Panc1 (cell line): Measurements from ENCODE around the gene RARG. TPM values are rescaled to one million over a fixed set of nuclear protein-coding genes. Genes with fewer than 3 reads are reported as not detected.

ENCODE experiments used
- ATAC-seq: fragments of 200-7000 bp; cut with Tn5 transposase; 2 replicates; pipeline ENCODE4 v1.9.1; 2020; ENCODE audit warnings: mild to moderate bottlenecking, moderate library complexity
- BruUV-seq: library from RNA; stranded (reverse); fragments of 400-500 nt; replicated peaks from 2 replicates; lab custom pipeline; 2021; lab: Mats Ljungman, UMichigan
- CTCF ChIA-PET: fragments of 300-600 bp; sonication (Branson Sonifier 250); formaldehyde crosslinking; loops from one replicate; lab custom pipeline; 2022; ENCODE audit warnings: antibody characterized with exemption; lab: Charles Lee
- POLR2A ChIA-PET: fragments of 300-600 bp; sonication (Branson Sonifier 250); formaldehyde crosslinking; loops from one replicate; lab custom pipeline; 2022; ENCODE audit warnings: antibody characterized with exemption; lab: Charles Lee
- DNase-seq: peaks from one replicate; pipeline ENCODE4 v3.0.0-alpha.2; 2010; ENCODE audit warnings: low read depth, low spot score
- H3K27ac ChIP-seq: 2 replicates; pipeline ENCODE4 v1.5.1; 2011; ENCODE audit warnings: mild to moderate bottlenecking, low read length, inconsistent platforms
- H3K27me3 ChIP-seq: fragments of 200-500 bp; sonication (Bioruptor generic); 2 replicates; pipeline ENCODE4 v1.6.0; 2014; ENCODE audit warnings: low read length, inconsistent platforms; ENCODE audit not compliant: control insufficient read depth, insufficient read depth
- H3K36me3 ChIP-seq: fragments of 200-500 bp; sonication (Bioruptor generic); 2 replicates; pipeline ENCODE4 v1.5.1; 2014; ENCODE audit warnings: inconsistent platforms, mild to moderate bottlenecking, low read length, moderate library complexity; ENCODE audit not compliant: control insufficient read depth, insufficient read depth
- H3K4me1 ChIP-seq: 2 replicates; pipeline ENCODE4 v1.5.1; 2011; ENCODE audit warnings: inconsistent platforms, mild to moderate bottlenecking, low read length, moderate library complexity; ENCODE audit not compliant: control insufficient read depth, insufficient read depth
- H3K4me3 ChIP-seq, 2 experiments: 2 replicates each; pipeline ENCODE4 v1.5.1; 2011 to 2012; ENCODE audit warnings: low read depth in 2 of 2, low read length in 2 of 2, mild to moderate bottlenecking in 2 of 2, inconsistent platforms in 1 of 2, moderate library complexity in 1 of 2
- H3K9me3 ChIP-seq: fragments of 200-500 bp; sonication (Bioruptor generic); 2 replicates; pipeline ENCODE4 v1.5.1; 2014; ENCODE audit warnings: low read depth, mild to moderate bottlenecking, inconsistent platforms, low read length, moderate library complexity; ENCODE audit not compliant: control insufficient read depth, insufficient read depth
- POLR2AphosphoS5 ChIP-seq: IDR thresholded peaks from 2 replicates; pipeline ENCODE4 v1.6.1; 2012; ENCODE audit warnings: mild to moderate bottlenecking, low read depth, low read length, moderate library complexity
- SIN3A ChIP-seq: IDR thresholded peaks from 2 replicates; pipeline ENCODE4 v1.6.1; 2012; ENCODE audit warnings: low read depth, mild to moderate bottlenecking, low read length, moderate library complexity, borderline replicate concordance; ENCODE audit not compliant: insufficient read depth
- TCF7L2 ChIP-seq: IDR thresholded peaks from 2 replicates; pipeline ENCODE4 v1.6.1; 2011; ENCODE audit warnings: mild to moderate bottlenecking, low read depth, low read length, inconsistent platforms
- in situ Hi-C: cut with HindIII; loops from 2 replicates; pipeline ENCODE4 v1.10.0; 2016; ENCODE audit warnings: low sequenced_read_pairs, low pct_unique_long_range_greater_than_20kb
- intact Hi-C: fragments of 100-400 bp; cut with micrococcal nuclease; formaldehyde crosslinking; loops from one replicate; pipeline ENCODE4 v1.10.0; 2022; ENCODE audit not compliant: unreplicated experiment
- total RNA-seq: library from RNA; stranded (reverse); gene quantifications from one replicate; pipeline ENCODE4 v1.2.1, GENCODE V29; 2021; ENCODE audit not compliant: unreplicated experiment
- TF ChIP-seq, protein P1 (sequence below), 2 experiments: IDR thresholded peaks; 2 replicates each; pipeline ENCODE4 v1.6.1; 2011 to 2012; ENCODE audit warnings: low read depth in 2 of 2, control low read depth in 1 of 2, low read length in 1 of 2, mild to moderate bottlenecking in 1 of 2, moderate library complexity in 1 of 2; ENCODE audit not compliant: insufficient read depth in 1 of 2
- TF ChIP-seq, protein P2 (sequence below): fragments of 450-650 bp; IDR thresholded peaks from 2 replicates; pipeline ENCODE4 v1.5.1; 2017; ENCODE audit warnings: mild to moderate bottlenecking

RARG gene
- total RNA-seq, 1 experiment from 2014 or later, result 41.2 TPM

DNA sequence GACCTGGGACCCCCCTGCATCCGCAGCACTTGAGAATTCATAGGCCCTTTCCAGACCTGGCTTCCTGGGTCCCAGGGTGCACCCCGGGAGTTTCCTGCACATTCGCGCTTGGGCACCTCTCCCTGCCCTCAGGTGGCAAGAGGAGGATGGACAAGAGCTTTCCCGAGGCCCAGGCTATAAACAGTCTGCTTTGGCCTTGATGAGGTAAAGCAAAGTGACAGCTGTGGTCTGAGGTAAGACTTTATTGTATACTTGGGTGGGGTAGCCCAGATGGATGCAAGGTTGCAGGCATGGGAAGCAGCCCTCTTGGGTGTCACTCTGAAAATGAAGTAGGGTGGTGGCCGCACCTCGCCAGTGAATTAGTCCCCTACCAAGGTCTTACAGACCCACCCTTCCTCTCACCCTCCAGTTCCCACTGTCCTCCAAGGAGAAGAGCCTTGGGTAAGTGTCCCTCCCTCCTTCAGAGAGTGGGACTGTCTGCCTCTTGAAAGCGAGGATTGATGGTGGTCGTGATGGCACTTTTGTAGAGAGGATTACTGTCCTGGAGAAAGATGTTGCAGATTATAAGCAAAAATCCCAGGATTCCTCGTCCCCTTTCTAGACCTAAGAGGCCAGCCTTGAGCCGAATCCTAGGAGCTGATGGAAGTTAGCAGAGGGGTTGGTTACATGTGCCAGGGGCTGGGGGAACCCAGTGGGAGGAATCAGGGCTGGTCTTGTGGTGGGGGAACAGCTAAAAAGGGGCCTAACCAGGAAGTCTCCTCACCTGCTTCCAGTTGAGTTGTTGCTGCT is 40.7 kb downstream of the RARG start:
- POLR2A ChIA-PET, result interaction anchor here (0.6 kb wide), 1 partner anchor 25 kb away, joined by 8 read pairs; no protein-coding TSS in a partner anchor
- Histone ChIP-seq H3K4me3 (no peak overlapping the region), H3K27ac (no peak overlapping the region), H3K36me3 (peaks cover 8% of the 10 kb centered on the region), H3K27me3 (no peaks in the 10 kb centered on the region), H3K4me1 (no peaks in the 10 kb centered on the region), H3K9me3 (no peaks in the 10 kb centered on the region)
- CTCF ChIA-PET, result interaction anchor here (3.1 kb wide), 1 partner anchor 32 kb away, joined by 15 read pairs; no protein-coding TSS in a partner anchor
- TF ChIP-seq, protein P1, sequence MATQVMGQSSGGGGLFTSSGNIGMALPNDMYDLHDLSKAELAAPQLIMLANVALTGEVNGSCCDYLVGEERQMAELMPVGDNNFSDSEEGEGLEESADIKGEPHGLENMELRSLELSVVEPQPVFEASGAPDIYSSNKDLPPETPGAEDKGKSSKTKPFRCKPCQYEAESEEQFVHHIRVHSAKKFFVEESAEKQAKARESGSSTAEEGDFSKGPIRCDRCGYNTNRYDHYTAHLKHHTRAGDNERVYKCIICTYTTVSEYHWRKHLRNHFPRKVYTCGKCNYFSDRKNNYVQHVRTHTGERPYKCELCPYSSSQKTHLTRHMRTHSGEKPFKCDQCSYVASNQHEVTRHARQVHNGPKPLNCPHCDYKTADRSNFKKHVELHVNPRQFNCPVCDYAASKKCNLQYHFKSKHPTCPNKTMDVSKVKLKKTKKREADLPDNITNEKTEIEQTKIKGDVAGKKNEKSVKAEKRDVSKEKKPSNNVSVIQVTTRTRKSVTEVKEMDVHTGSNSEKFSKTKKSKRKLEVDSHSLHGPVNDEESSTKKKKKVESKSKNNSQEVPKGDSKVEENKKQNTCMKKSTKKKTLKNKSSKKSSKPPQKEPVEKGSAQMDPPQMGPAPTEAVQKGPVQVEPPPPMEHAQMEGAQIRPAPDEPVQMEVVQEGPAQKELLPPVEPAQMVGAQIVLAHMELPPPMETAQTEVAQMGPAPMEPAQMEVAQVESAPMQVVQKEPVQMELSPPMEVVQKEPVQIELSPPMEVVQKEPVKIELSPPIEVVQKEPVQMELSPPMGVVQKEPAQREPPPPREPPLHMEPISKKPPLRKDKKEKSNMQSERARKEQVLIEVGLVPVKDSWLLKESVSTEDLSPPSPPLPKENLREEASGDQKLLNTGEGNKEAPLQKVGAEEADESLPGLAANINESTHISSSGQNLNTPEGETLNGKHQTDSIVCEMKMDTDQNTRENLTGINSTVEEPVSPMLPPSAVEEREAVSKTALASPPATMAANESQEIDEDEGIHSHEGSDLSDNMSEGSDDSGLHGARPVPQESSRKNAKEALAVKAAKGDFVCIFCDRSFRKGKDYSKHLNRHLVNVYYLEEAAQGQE (IDR thresholded peaks at IDR 0.05; ENCODE audit: insufficient read depth in 1 of 2, low read depth in 2 of 2, low read length in 1 of 2), result no peak
- TF ChIP-seq TCF7L2 (no peak), SIN3A (no peak), POLR2AphosphoS5 (no peak; the same call in 1 of the 2 replicates)
- TF ChIP-seq, protein P2, sequence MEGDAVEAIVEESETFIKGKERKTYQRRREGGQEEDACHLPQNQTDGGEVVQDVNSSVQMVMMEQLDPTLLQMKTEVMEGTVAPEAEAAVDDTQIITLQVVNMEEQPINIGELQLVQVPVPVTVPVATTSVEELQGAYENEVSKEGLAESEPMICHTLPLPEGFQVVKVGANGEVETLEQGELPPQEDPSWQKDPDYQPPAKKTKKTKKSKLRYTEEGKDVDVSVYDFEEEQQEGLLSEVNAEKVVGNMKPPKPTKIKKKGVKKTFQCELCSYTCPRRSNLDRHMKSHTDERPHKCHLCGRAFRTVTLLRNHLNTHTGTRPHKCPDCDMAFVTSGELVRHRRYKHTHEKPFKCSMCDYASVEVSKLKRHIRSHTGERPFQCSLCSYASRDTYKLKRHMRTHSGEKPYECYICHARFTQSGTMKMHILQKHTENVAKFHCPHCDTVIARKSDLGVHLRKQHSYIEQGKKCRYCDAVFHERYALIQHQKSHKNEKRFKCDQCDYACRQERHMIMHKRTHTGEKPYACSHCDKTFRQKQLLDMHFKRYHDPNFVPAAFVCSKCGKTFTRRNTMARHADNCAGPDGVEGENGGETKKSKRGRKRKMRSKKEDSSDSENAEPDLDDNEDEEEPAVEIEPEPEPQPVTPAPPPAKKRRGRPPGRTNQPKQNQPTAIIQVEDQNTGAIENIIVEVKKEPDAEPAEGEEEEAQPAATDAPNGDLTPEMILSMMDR, result no peak
- no peak for DNase-seq
- intact Hi-C loops (no loop called here), in situ Hi-C loops (no loop called here)
- no peak for ATAC-seq
- no TSS peak for BruUV-seq

DNA sequence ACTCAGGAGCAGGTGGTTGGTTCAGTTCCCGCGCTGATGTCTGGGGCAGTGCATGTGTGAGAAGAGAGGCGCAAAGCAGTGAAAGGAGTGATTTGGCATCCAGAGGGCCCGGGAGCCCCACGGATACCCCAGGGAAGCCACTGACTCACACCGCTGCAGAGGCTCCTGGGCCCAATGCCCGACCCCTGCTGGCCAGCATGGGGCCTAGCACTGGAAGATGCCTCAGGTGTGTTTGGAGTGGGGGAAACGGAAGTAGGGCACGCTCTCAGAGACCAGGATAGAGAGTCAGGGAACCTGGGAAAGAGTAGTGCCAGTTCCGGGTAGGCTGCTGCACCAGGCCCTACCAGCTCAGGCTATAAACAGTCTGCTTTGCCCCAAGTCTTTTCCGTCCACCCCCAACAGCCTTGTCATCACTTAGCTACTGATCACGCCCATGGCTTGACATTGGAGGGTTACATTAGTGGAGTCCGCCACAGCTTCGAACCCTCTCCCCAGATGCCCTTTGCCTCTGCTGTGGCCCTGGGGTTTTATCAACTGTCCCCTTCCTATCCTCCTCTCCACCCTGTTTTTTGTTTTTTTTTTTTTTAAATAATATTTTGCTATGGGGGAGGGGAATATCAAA is 41.8 kb downstream of the RARG start:
- in situ Hi-C loops, result no loop called here
- H3K4me3 ChIP-seq, result no peak overlapping the region
- ATAC-seq, result peak; percentile 83
- BruUV-seq, result no TSS peak
- no peak for DNase-seq
- peak overlapping the region; percentile 0; the same call in 1 of the 2 replicates for H3K27ac ChIP-seq
- no peaks in the 10 kb centered on the region for H3K9me3 ChIP-seq
- intact Hi-C loops, result no loop called here
- no peaks in the 10 kb centered on the region for H3K27me3 ChIP-seq
- peaks cover 17% of the 10 kb centered on the region for H3K36me3 ChIP-seq
- ChIA-PET CTCF (interaction anchor here (0.6 to 3.1 kb wide), 3 partner anchors 17 to 68 kb away, joined by 4 to 15 read pairs (median 5); partner anchors contain the start of gene ITGB7), POLR2A (interaction anchor here (1.0 kb wide), 1 partner anchor 9 kb away, joined by 3 read pairs; the partner anchor contains the start of gene CSAD)
- no peaks in the 10 kb centered on the region for H3K4me1 ChIP-seq
- TF ChIP-seq, protein P2, result peak; percentile 89
- no peak for TF ChIP-seq SIN3A
- TF ChIP-seq POLR2AphosphoS5, result peak; percentile 45; the same call in 1 of the 2 replicates
